Nephron (organoid): Measurements from ENCODE around the gene MCF2L.

ENCODE experiments used
- H3K27ac Mint-ChIP-seq, 3 experiments: 2 replicates each; pipeline ENCODE4 v1.8.0; 2020; ENCODE audit warnings: mixed read lengths in 3 of 3, mild to moderate bottlenecking in 2 of 3, moderate library complexity in 1 of 3
- H3K27me3 Mint-ChIP-seq: 2 replicates; pipeline ENCODE4 v1.8.0; 2021; ENCODE audit warnings: low read depth, mild to moderate bottlenecking, moderate library complexity, mixed read lengths
- H3K36me3 Mint-ChIP-seq: 2 replicates; pipeline ENCODE4 v1.8.0; 2020; ENCODE audit warnings: low read depth, mixed read lengths
- H3K4me1 Mint-ChIP-seq: 2 replicates; pipeline ENCODE4 v1.8.0; 2020; ENCODE audit warnings: mixed read lengths
- H3K4me3 Mint-ChIP-seq, 3 experiments: 2 replicates each; pipeline ENCODE4 v1.8.0; 2020; ENCODE audit warnings: mild to moderate bottlenecking in 3 of 3, mixed read lengths in 3 of 3, moderate library complexity in 2 of 3
- H3K9me3 Mint-ChIP-seq: 2 replicates; pipeline ENCODE4 v1.8.0; 2020; ENCODE audit warnings: mixed read lengths
- TF ChIP-seq, protein P1 (sequence below), 3 experiments: fragments of 200-600 bp; sonication (generic); IDR thresholded peaks; one replicate each; pipeline ENCODE4 v1.5.0; 2021; ENCODE audit warnings: antibody characterized with exemption in 3 of 3; ENCODE audit not compliant: unreplicated experiment in 3 of 3

Gene MCF2L

GRCh38 chr13:112970552-112971287, 1.7 kb downstream of the MCF2L start:
- Mint-ChIP-seq H3K27ac (no peak overlapping the region), H3K27me3 (peaks cover 39% of the 10 kb centered on the region), H3K4me3 (peak overlapping the region; percentile 84 to 94 (median 89)), H3K36me3 (peaks cover 4% of the 10 kb centered on the region), H3K4me1 (peaks cover 16% of the 10 kb centered on the region), H3K9me3 (peaks cover 2% of the 10 kb centered on the region)
- TF ChIP-seq, protein P1, sequence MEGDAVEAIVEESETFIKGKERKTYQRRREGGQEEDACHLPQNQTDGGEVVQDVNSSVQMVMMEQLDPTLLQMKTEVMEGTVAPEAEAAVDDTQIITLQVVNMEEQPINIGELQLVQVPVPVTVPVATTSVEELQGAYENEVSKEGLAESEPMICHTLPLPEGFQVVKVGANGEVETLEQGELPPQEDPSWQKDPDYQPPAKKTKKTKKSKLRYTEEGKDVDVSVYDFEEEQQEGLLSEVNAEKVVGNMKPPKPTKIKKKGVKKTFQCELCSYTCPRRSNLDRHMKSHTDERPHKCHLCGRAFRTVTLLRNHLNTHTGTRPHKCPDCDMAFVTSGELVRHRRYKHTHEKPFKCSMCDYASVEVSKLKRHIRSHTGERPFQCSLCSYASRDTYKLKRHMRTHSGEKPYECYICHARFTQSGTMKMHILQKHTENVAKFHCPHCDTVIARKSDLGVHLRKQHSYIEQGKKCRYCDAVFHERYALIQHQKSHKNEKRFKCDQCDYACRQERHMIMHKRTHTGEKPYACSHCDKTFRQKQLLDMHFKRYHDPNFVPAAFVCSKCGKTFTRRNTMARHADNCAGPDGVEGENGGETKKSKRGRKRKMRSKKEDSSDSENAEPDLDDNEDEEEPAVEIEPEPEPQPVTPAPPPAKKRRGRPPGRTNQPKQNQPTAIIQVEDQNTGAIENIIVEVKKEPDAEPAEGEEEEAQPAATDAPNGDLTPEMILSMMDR (IDR thresholded peaks at IDR 0.05; ENCODE audit: unreplicated experiment in 3 of 3), result no peak

GRCh38 chr13:112971288-112971643, 2.3 kb downstream of the MCF2L start:
- H3K36me3 Mint-ChIP-seq, result peaks cover 7% of the 10 kb centered on the region
- H3K9me3 Mint-ChIP-seq, result peaks cover 2% of the 10 kb centered on the region
- H3K4me1 Mint-ChIP-seq, result peaks cover 16% of the 10 kb centered on the region
- H3K27ac Mint-ChIP-seq, result no peak overlapping the region
- H3K4me3 Mint-ChIP-seq, result peak overlapping the region in 1 of 3 experiments; percentile 89
- TF ChIP-seq, protein P1 (IDR thresholded peaks at IDR 0.05; ENCODE audit: unreplicated experiment in 3 of 3), result no peak
- peaks cover 35% of the 10 kb centered on the region for H3K27me3 Mint-ChIP-seq

DNA sequence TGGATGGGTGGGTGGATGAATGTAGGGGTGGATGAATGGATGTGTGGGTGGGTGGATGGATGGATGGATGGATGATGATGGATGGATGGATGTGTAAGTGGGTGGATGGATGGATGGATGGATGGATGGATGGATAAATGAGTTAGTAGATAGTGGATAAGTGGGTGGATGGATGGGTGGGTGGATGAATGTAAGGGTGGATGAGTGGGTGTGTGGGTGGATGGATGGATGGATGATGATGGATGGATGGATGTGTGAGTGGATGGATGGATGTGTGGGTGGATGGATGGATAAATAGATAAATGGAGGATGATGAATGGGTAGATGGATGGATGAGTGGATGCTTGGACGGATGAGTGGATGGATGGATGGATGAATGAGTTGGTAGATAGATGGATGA, 3.2 kb downstream of the MCF2L start:
- Mint-ChIP-seq H3K4me3 (no peak overlapping the region), H3K27me3 (peaks cover 40% of the 10 kb centered on the region), H3K27ac (no peak overlapping the region), H3K36me3 (peaks cover 7% of the 10 kb centered on the region), H3K9me3 (peaks cover 2% of the 10 kb centered on the region), H3K4me1 (peaks cover 16% of the 10 kb centered on the region)
- TF ChIP-seq, protein P1 (IDR thresholded peaks at IDR 0.05; ENCODE audit: unreplicated experiment in 3 of 3), result no peak

- Mint-ChIP-seq H3K27me3 (peaks cover 36% of the 10 kb centered on the region), H3K4me1 (peaks cover 16% of the 10 kb centered on the region), H3K9me3 (peaks cover 2% of the 10 kb centered on the region), H3K36me3 (peaks cover 7% of the 10 kb centered on the region), H3K27ac (no peak overlapping the region), H3K4me3 (no peak overlapping the region)
- TF ChIP-seq, protein P1 (IDR thresholded peaks at IDR 0.05; ENCODE audit: unreplicated experiment in 3 of 3), result no peak
Measured at GRCh38 chr13:112972867-112973576, 4.0 kb downstream of the MCF2L start.

DNA sequence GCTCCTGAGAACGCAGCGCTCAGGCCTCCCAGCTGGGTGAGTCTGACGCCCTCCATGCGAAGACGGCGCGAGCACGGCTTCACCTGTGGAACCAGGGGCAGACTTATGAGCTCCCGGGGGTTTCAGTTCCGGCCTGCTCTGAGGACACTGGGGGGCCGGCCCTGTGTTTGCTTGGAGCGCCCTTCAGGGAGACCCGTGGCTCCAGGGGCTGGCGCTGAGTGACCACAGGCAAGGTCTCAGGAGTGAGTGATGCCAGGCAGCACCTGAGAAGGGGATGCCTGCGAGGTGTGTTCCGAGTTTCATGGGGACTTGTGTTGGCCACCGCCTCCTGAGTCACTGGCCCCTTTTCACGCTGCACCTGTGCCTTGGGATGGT, 4.5 kb downstream of the MCF2L start:
- TF ChIP-seq, protein P1 (IDR thresholded peaks at IDR 0.05; ENCODE audit: unreplicated experiment in 3 of 3), result no peak
- Mint-ChIP-seq H3K36me3 (peaks cover 7% of the 10 kb centered on the region), H3K27ac (no peak overlapping the region), H3K4me1 (peaks cover 16% of the 10 kb centered on the region), H3K4me3 (no peak overlapping the region), H3K9me3 (peaks cover 2% of the 10 kb centered on the region), H3K27me3 (peaks cover 32% of the 10 kb centered on the region)
